Measurements from ENCODE around the gene A2M.

- TF ChIP-seq EGR1 (IDR thresholded peaks at IDR 0.05; ENCODE audit: low read depth in 2 of 2): no peak
- TF ChIP-seq, protein P1, sequence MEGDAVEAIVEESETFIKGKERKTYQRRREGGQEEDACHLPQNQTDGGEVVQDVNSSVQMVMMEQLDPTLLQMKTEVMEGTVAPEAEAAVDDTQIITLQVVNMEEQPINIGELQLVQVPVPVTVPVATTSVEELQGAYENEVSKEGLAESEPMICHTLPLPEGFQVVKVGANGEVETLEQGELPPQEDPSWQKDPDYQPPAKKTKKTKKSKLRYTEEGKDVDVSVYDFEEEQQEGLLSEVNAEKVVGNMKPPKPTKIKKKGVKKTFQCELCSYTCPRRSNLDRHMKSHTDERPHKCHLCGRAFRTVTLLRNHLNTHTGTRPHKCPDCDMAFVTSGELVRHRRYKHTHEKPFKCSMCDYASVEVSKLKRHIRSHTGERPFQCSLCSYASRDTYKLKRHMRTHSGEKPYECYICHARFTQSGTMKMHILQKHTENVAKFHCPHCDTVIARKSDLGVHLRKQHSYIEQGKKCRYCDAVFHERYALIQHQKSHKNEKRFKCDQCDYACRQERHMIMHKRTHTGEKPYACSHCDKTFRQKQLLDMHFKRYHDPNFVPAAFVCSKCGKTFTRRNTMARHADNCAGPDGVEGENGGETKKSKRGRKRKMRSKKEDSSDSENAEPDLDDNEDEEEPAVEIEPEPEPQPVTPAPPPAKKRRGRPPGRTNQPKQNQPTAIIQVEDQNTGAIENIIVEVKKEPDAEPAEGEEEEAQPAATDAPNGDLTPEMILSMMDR (IDR thresholded peaks at IDR 0.05; ENCODE audit: low read depth, low read length, missing input control): no peak
Observed at GRCh38 chr12:9079883-9080675, 35.6 kb downstream of the A2M start.

All from liver (tissue), 3 donors.